Activated T-helper 2 cell treated with anti-CD3 and anti-CD28 coated beads, Interferon-gamma antibody, Interleukin-2, Interleukin-4, amounts not matched to agents 10 μg/mL and 5 μg/mL and 100 μg/mL, durations not matched to agents 14 hours and 24 hours and 36 hours (primary cell): Measurements from ENCODE around the gene TARBP2. TPM values are rescaled to one million over a fixed set of nuclear protein-coding genes. Genes with fewer than 3 reads are reported as not detected.
"Not testable (repeated sequence)": the region's sequence is repeated elsewhere in the genome, so short reads cannot be mapped to it uniquely, and the experiment has no call there.

Experiments used
- DNase-seq: peaks from one replicate; pipeline ENCODE4 v3.0.0; 2021; ENCODE audit warnings: low spot score
- H3K27ac Mint-ChIP-seq: one replicate; pipeline ENCODE4 v1.8.0; 2021; ENCODE audit warnings: mixed read lengths
- H3K27me3 Mint-ChIP-seq: one replicate; pipeline ENCODE4 v1.8.0; 2021; ENCODE audit warnings: low read depth, mixed read lengths
- H3K36me3 Mint-ChIP-seq: one replicate; pipeline ENCODE4 v1.8.0; 2021; ENCODE audit warnings: low read depth, mixed read lengths
- H3K4me1 Mint-ChIP-seq: one replicate; pipeline ENCODE4 v1.8.0; 2021; ENCODE audit warnings: low read depth, mixed read lengths
- H3K4me3 Mint-ChIP-seq: one replicate; pipeline ENCODE4 v1.8.0; 2021; ENCODE audit warnings: low read depth, mild to moderate bottlenecking, moderate library complexity, mixed read lengths
- H3K9me3 Mint-ChIP-seq: one replicate; pipeline ENCODE4 v1.8.0; 2021; ENCODE audit warnings: mixed read lengths
- intact Hi-C: fragments of 100-400 bp; cut with micrococcal nuclease; formaldehyde crosslinking; loops from one replicate; pipeline ENCODE4 v1.15.1; 2023
- total RNA-seq: library from RNA; stranded (reverse); gene quantifications from 2 replicates; pipeline ENCODE4 v1.2.3, GENCODE V29; 2022

The TARBP2 gene
- total RNA-seq, 1 donor from 2014 or later, result 47.0 TPM

GRCh38 chr12:53480491-53481442 is 20.3 kb upstream of the TARBP2 start:
- Mint-ChIP-seq H3K27ac (no peak overlapping the region), H3K4me1 (peaks cover 5% of the 10 kb centered on the region), H3K4me3 (no peak overlapping the region), H3K27me3 (no peaks in the 10 kb centered on the region), H3K9me3 (no peaks in the 10 kb centered on the region), H3K36me3 (peaks cover 84% of the 10 kb centered on the region)
- no peak for DNase-seq
- intact Hi-C loops, result no loop called here

- H3K27ac Mint-ChIP-seq, DNase-seq, H3K4me1 Mint-ChIP-seq, H3K4me3 Mint-ChIP-seq, H3K9me3 Mint-ChIP-seq, intact Hi-C loops, H3K27me3 Mint-ChIP-seq: not testable (repeated sequence)
- H3K36me3 Mint-ChIP-seq, result peaks cover 84% of the 10 kb centered on the region
These were observed 19.6 kb upstream of the TARBP2 start for GRCh38 chr12:53481458-53481857.

- H3K36me3 Mint-ChIP-seq, result peaks cover 78% of the 10 kb centered on the region
- H3K27me3 Mint-ChIP-seq, result no peaks in the 10 kb centered on the region
- no peak for DNase-seq
- no peaks in the 10 kb centered on the region for H3K9me3 Mint-ChIP-seq
- intact Hi-C loops, result no loop called here
- H3K27ac Mint-ChIP-seq, result no peak overlapping the region
- no peak overlapping the region for H3K4me3 Mint-ChIP-seq
- H3K4me1 Mint-ChIP-seq, result no peaks in the 10 kb centered on the region
These were observed 19.0 kb upstream of the TARBP2 start for GRCh38 chr12:53481939-53482586.

GRCh38 chr12:53482626-53483168 is 18.4 kb upstream of the TARBP2 start:
- no peak overlapping the region for H3K27ac Mint-ChIP-seq
- intact Hi-C loops, result no loop called here
- no peaks in the 10 kb centered on the region for H3K4me1 Mint-ChIP-seq
- H3K27me3 Mint-ChIP-seq, result no peaks in the 10 kb centered on the region
- no peaks in the 10 kb centered on the region for H3K9me3 Mint-ChIP-seq
- H3K36me3 Mint-ChIP-seq, result peaks cover 78% of the 10 kb centered on the region
- no peak for DNase-seq
- H3K4me3 Mint-ChIP-seq, result no peak overlapping the region

GRCh38 chr12:53483225-53483978 is 17.7 kb upstream of the TARBP2 start:
- intact Hi-C loops, result no loop called here
- H3K36me3 Mint-ChIP-seq, result peaks cover 73% of the 10 kb centered on the region

GRCh38 chr12:53483979-53484377 is 17.1 kb upstream of the TARBP2 start:
- H3K4me1 Mint-ChIP-seq, result no peaks in the 10 kb centered on the region
- DNase-seq, result no peak
- H3K27ac Mint-ChIP-seq, result peak overlapping the region; percentile 36
- H3K27me3 Mint-ChIP-seq, result no peaks in the 10 kb centered on the region
- H3K9me3 Mint-ChIP-seq, result no peaks in the 10 kb centered on the region
- H3K4me3 Mint-ChIP-seq, result no peak overlapping the region
- intact Hi-C loops, result no loop called here
- H3K36me3 Mint-ChIP-seq, result peaks cover 68% of the 10 kb centered on the region

More at GRCh38 chr12:53483225-53483978, 17.7 kb upstream of the TARBP2 start:
- Mint-ChIP-seq H3K9me3 (no peaks in the 10 kb centered on the region), H3K27ac (peak overlapping the region; percentile 36), H3K27me3 (no peaks in the 10 kb centered on the region), H3K4me3 (no peak overlapping the region), H3K4me1 (no peaks in the 10 kb centered on the region)
- no peak for DNase-seq

GRCh38 chr12:53484686-53485575 is 16.2 kb upstream of the TARBP2 start:
- no peaks in the 10 kb centered on the region for H3K4me1 Mint-ChIP-seq
- H3K27ac Mint-ChIP-seq, result no peak overlapping the region
- no peak overlapping the region for H3K4me3 Mint-ChIP-seq
- no peak for DNase-seq
- H3K27me3 Mint-ChIP-seq, result no peaks in the 10 kb centered on the region
- intact Hi-C loops, result no loop called here
- H3K9me3 Mint-ChIP-seq, result no peaks in the 10 kb centered on the region
- peaks cover 62% of the 10 kb centered on the region for H3K36me3 Mint-ChIP-seq

- Mint-ChIP-seq H3K36me3 (peaks cover 55% of the 10 kb centered on the region), H3K4me1 (no peaks in the 10 kb centered on the region), H3K27ac (no peak overlapping the region), H3K9me3 (no peaks in the 10 kb centered on the region), H3K4me3 (no peak overlapping the region), H3K27me3 (no peaks in the 10 kb centered on the region)
- intact Hi-C loops, result no loop called here
- no peak for DNase-seq
These were observed 14.9 kb upstream of the TARBP2 start for GRCh38 chr12:53485955-53486735.

GRCh38 chr12:53486736-53487487 is 14.2 kb upstream of the TARBP2 start:
- DNase-seq, result no peak
- Mint-ChIP-seq H3K4me1 (no peaks in the 10 kb centered on the region), H3K27ac (no peak overlapping the region), H3K4me3 (no peak overlapping the region), H3K36me3 (peaks cover 49% of the 10 kb centered on the region), H3K9me3 (no peaks in the 10 kb centered on the region), H3K27me3 (no peaks in the 10 kb centered on the region)
- intact Hi-C loops, result no loop called here

- Mint-ChIP-seq H3K27me3 (no peaks in the 10 kb centered on the region), H3K36me3 (peaks cover 28% of the 10 kb centered on the region), H3K9me3 (no peaks in the 10 kb centered on the region), H3K4me1 (peaks cover 11% of the 10 kb centered on the region), H3K27ac (no peak overlapping the region), H3K4me3 (no peak overlapping the region)
- DNase-seq, result no peak
- intact Hi-C loops, result no loop called here
These were observed 11.7 kb upstream of the TARBP2 start for GRCh38 chr12:53489242-53489864.
